Gastrocnemius medialis (tissue), 4 donors: ENCODE results near the gene NGEF. TPM values are rescaled to one million over a fixed set of nuclear protein-coding genes. Genes with fewer than 3 reads are reported as not detected.

Experiments used
- ATAC-seq, 2 donors: fragments of 150-250 bp; one replicate each; pipeline ENCODE4 v1.9.1; 2016
- DNase-seq, 2 donors: peaks; one replicate each; pipeline ENCODE4 v3.0.0-alpha.2; 2019
- H3K27ac ChIP-seq, 4 donors: fragments of 200-600 bp; sonication (generic); 1 replicate in 1 of 4; 2 replicates in 3 of 4; pipeline ENCODE4 v1.5.1; 2016 to 2018; ENCODE audit warnings: mild to moderate bottlenecking in 2 of 4, moderate library complexity in 1 of 4
- H3K27me3 ChIP-seq, 3 donors: fragments of 200-600 bp; sonication (generic) in 2 of 3; 1 replicate in 1 of 3; 2 replicates in 2 of 3; pipeline versions ENCODE4 v1.5.1 to v1.6.0; 2016 to 2019; ENCODE audit warnings: mild to moderate bottlenecking in 1 of 3, moderate library complexity in 1 of 3
- H3K36me3 ChIP-seq, 2 donors: fragments of 200-600 bp; sonication (generic) in 1 of 2; one replicate each; pipeline ENCODE4 v1.5.1; 2017 to 2018
- H3K4me1 ChIP-seq, 2 donors: fragments of 200-600 bp; sonication (generic) in 1 of 2; one replicate each; pipeline ENCODE4 v1.5.1; 2016 to 2017; ENCODE audit warnings: mild to moderate bottlenecking in 2 of 2
- H3K4me3 ChIP-seq, 4 donors: fragments of 200-600 bp; sonication (generic) in 3 of 4; 1 replicate in 1 of 4; 2 replicates in 3 of 4; pipeline ENCODE4 v1.5.1; 2016 to 2019; ENCODE audit warnings: mild to moderate bottlenecking in 2 of 4
- H3K9me3 ChIP-seq, 3 donors: fragments of 200-600 bp; sonication (generic) in 2 of 3; 1 replicate in 1 of 3; 2 replicates in 2 of 3; pipeline ENCODE4 v1.5.1; 2016 to 2019
- POLR2A ChIP-seq, 2 donors: fragments of 450-650 bp; IDR thresholded peaks; one replicate each; pipeline ENCODE4 v1.6.1; 2017; ENCODE audit warnings: antibody characterized with exemption in 2 of 2, mild to moderate bottlenecking in 2 of 2, moderate library complexity in 2 of 2
- in situ Hi-C, 4 donors: fragments of 200-750 bp; cut with MboI; loops; one replicate each; pipeline versions ENCODE4 v1.15.0 to v1.8.0; 2017; ENCODE audit warnings: low sequenced_read_pairs in 4 of 4
- intact Hi-C: fragments of 100-400 bp; cut with DNase I; formaldehyde crosslinking; loops from one replicate; pipeline ENCODE4 v1.15.1; 2023; ENCODE audit warnings: low total_unique reads
- total RNA-seq, 4 donors: library from RNA; depleted of rRNA; stranded (reverse); fragments of >200 nt; gene quantifications; one replicate each; pipeline versions ENCODE4 v1.1.0 to v1.2.3, GENCODE V29; 2016
- TF ChIP-seq, protein P1 (sequence below), 5 experiments: fragments of 450-650 bp in 3 of 5; fragments of 200-600 bp in 2 of 5; sonication (generic) in 2 of 5; IDR thresholded peaks in 4 of 5; conservative IDR thresholded peaks in 1 of 5; 1 replicate in 4 of 5; 2 replicates in 1 of 5; pipeline ENCODE4 v1.5.1; 2016 to 2019; ENCODE audit warnings: antibody characterized with exemption in 5 of 5, mild to moderate bottlenecking in 3 of 5, moderate library complexity in 3 of 5

Gene NGEF, protein sequence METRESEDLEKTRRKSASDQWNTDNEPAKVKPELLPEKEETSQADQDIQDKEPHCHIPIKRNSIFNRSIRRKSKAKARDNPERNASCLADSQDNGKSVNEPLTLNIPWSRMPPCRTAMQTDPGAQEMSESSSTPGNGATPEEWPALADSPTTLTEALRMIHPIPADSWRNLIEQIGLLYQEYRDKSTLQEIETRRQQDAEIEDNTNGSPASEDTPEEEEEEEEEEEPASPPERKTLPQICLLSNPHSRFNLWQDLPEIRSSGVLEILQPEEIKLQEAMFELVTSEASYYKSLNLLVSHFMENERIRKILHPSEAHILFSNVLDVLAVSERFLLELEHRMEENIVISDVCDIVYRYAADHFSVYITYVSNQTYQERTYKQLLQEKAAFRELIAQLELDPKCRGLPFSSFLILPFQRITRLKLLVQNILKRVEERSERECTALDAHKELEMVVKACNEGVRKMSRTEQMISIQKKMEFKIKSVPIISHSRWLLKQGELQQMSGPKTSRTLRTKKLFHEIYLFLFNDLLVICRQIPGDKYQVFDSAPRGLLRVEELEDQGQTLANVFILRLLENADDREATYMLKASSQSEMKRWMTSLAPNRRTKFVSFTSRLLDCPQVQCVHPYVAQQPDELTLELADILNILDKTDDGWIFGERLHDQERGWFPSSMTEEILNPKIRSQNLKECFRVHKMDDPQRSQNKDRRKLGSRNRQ
- 1 to 10 TPM in 1 of 4 donors, under 1 TPM in 2, not detected in 1; 0.66 to 1.5 (median 0.84) TPM for total RNA-seq

DNA sequence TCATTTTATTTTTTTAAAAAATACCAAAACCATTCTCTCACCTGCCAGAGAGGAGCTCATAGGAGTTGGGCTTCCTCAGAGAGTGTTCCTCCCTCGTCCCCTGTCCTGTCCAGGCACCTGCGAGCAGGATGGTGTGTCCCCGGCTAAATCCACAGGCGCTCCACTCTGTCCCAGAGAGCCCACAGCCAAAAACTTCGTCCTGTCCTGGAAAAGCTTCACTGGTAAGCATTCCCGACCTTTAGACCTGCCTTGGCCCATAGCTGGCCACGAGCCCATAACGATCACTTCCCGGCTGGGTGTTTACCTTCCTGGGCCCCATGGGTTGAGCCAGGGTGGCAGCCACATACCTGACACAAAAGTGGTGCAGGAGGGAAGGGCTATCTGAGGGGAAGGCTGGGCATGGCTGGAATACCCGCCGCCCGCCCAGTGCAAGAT is at the start of gene NGEF:
TSS of gene NGEF (minus strand) at position 230 of the 435 bp plus-strand sequence. CDS start 38,366 bp downstream, outside the sequence.
- no peak for ATAC-seq

DNA sequence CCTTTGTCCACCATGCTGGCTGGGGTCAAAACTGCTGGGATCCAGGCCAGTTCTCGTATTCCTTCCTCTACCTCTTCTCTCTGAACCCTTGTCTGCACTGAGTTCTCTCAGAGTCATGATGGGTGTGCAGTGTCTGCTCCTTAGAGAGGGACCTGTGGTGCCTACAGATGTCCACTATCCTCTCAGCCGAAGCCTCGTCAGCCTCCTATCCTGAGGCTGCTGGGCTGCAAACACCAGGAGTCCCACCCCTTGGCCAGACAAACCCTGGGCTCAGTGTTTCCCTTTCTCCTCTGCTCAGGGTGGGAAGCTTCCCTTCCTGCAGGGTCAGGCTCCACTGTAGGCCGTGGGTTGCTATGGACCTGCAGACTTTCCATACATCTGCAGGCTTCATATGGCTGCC is 49.4 kb upstream of the NGEF start:
- ATAC-seq = no peak
- peak overlapping the region in 1 of 4 donors; percentile 51 for H3K4me3 ChIP-seq
- no peaks in the 10 kb centered on the region for H3K9me3 ChIP-seq
- H3K27me3 ChIP-seq = no peaks in the 10 kb centered on the region
- peak overlapping the region; percentile 56 to 76 (median 66) for H3K27ac ChIP-seq
- H3K36me3 ChIP-seq = no peaks in the 10 kb centered on the region
- H3K4me1 ChIP-seq = peaks cover 3 to 13% of the 10 kb centered on the region in 2 donors
- no peak for DNase-seq
- in situ Hi-C loops = loop anchor here in 2 of 4 donors (25.0 kb wide), 1 partner anchor 450 kb away; no protein-coding TSS in a partner anchor
- intact Hi-C loops = no loop called here
- no peak for TF ChIP-seq POLR2A (IDR thresholded peaks at IDR 0.05)
- TF ChIP-seq, protein P1, sequence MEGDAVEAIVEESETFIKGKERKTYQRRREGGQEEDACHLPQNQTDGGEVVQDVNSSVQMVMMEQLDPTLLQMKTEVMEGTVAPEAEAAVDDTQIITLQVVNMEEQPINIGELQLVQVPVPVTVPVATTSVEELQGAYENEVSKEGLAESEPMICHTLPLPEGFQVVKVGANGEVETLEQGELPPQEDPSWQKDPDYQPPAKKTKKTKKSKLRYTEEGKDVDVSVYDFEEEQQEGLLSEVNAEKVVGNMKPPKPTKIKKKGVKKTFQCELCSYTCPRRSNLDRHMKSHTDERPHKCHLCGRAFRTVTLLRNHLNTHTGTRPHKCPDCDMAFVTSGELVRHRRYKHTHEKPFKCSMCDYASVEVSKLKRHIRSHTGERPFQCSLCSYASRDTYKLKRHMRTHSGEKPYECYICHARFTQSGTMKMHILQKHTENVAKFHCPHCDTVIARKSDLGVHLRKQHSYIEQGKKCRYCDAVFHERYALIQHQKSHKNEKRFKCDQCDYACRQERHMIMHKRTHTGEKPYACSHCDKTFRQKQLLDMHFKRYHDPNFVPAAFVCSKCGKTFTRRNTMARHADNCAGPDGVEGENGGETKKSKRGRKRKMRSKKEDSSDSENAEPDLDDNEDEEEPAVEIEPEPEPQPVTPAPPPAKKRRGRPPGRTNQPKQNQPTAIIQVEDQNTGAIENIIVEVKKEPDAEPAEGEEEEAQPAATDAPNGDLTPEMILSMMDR (IDR thresholded peaks at IDR 0.05 in 4 of 5, conservative IDR thresholded peaks at IDR 0.05 in 1 of 5) = no peak

More for the DNA sequence above, at the start of gene NGEF:
- H3K4me3 ChIP-seq = no peak within 1 kb of the TSS
- no peaks in the 10 kb centered on the region for H3K36me3 ChIP-seq
- H3K27me3 ChIP-seq = no peaks in the 10 kb centered on the region
- H3K27ac ChIP-seq = no peak within 1 kb of the TSS
- in situ Hi-C loops (no loop called here), intact Hi-C loops (no loop called here)
- DNase-seq = no peak
- TF ChIP-seq POLR2A (IDR thresholded peaks at IDR 0.05) = no peak
- TF ChIP-seq, protein P1 (IDR thresholded peaks at IDR 0.05 in 4 of 5, conservative IDR thresholded peaks at IDR 0.05 in 1 of 5) = no peak
- H3K9me3 ChIP-seq = no peaks in the 10 kb centered on the region
- no peaks in the 10 kb centered on the region for H3K4me1 ChIP-seq

DNA sequence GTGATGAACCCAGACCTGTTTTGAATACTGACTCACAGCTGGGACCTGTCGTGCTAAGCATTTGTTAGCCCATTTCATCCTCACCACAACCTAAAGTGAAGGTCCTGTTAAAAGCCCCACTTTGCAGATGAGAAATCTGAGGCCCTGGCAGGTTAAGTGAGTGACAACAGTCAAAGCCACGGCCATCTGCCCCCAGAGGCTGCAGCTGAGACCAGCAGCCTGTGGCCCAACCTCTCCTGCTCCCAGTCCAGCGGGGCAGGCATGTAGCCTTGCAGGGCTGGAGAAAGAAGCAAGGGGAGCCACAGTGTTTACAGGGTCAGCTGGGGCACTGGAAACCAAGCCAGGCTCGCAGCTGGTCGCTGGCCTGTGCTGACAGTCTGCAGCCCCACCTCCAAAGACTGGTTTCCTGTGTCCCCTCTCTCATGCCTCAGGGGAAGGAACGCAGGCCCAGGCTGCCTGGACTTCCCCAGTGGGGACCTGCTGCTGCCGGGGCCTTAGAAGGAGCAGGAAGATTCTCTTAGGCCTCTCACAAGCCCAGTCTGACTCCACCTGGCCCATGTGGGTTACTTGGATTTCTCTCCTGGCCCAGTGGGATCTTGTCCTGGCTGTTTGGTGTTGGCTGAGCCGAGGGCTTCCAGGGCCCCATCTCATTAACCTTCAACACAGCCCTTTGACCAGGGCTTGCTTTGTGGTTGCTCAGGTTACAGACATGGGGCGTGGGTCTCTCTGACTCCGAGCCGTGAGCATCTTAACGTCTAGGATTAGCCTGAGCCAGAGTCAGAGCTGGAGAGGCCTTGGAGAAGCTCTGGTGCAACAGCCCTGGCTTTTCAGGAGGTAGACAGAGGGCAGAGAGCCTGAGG is 48.8 kb upstream of the NGEF start:
- in situ Hi-C loops (loop anchor here in 2 of 4 donors (25.0 kb wide), 1 partner anchor 450 kb away; no protein-coding TSS in a partner anchor), intact Hi-C loops (no loop called here)
- H3K27me3 ChIP-seq = no peaks in the 10 kb centered on the region
- peak in 1 of 2 donors; percentile 54 for ATAC-seq
- H3K27ac ChIP-seq = peak overlapping the region; percentile 56 to 76 (median 66)
- H3K36me3 ChIP-seq = no peaks in the 10 kb centered on the region
- H3K4me3 ChIP-seq = peak overlapping the region; percentile 41 to 51 (median 46)
- DNase-seq = peak; percentile 27 to 41
- H3K9me3 ChIP-seq = no peaks in the 10 kb centered on the region
- TF ChIP-seq, protein P1 (IDR thresholded peaks at IDR 0.05 in 4 of 5, conservative IDR thresholded peaks at IDR 0.05 in 1 of 5) = peak in 3 of 5 experiments; percentile 7 to 31 (median 8)
- peak in 1 of 2 donors; percentile 22 for TF ChIP-seq POLR2A (IDR thresholded peaks at IDR 0.05)
- peaks cover 3 to 13% of the 10 kb centered on the region in 2 donors for H3K4me1 ChIP-seq

DNA sequence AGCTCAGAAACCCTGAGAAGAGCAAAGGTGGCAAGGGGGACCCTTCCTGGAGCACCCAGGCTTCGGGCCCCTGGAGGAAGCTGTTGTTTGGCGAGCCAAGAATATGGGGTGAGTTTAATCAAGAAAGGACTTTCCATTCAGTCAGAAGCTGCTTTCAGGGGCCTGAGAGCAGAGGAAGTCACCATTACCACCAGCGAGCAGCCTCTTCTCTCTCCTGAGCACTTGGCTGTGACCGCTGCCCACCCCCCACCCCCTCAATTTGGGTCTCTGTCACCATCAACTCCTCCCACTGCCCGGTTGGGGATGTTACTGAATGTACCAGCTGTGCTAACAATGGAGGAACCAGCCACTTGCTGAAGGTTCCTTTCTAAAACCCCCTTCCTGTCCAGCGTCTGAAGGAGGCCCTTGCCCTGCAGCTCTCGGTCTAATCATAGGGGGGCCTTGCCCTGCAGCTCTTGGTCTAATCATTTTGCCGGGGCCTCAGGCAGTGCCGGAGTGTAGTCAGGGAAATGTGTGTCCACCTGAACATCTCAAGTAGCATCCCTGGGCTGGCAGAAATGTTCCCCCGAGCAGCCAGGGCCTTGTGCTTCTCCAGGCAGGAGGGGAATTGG is 48.0 kb upstream of the NGEF start:
- no peaks in the 10 kb centered on the region for H3K36me3 ChIP-seq
- TF ChIP-seq, protein P1 (IDR thresholded peaks at IDR 0.05 in 4 of 5, conservative IDR thresholded peaks at IDR 0.05 in 1 of 5) = no peak
- TF ChIP-seq POLR2A (IDR thresholded peaks at IDR 0.05) = no peak
- no peaks in the 10 kb centered on the region for H3K27me3 ChIP-seq
- in situ Hi-C loops = loop anchor here in 2 of 4 donors (25.0 kb wide), 1 partner anchor 449 kb away; no protein-coding TSS in a partner anchor
- no peak for ATAC-seq
- no peak for DNase-seq
- intact Hi-C loops = no loop called here
- peaks cover 3 to 13% of the 10 kb centered on the region in 2 donors for H3K4me1 ChIP-seq
- peak overlapping the region; percentile 45 to 51 (median 48) for H3K4me3 ChIP-seq
- no peaks in the 10 kb centered on the region for H3K9me3 ChIP-seq
- H3K27ac ChIP-seq = peak overlapping the region; percentile 56 to 76 (median 66)
